Activated naive CD4-positive, alpha-beta T cell (primary cell): ENCODE data around the gene NFKBIE.

Experiments used
- DNase-seq, 4 experiments: peaks; one replicate each; lab custom pipeline; 2025; lab: John Stamatoyannopoulos, UW

NFKBIE gene

GRCh38 chr6:44272999-44273566, 7.7 kb upstream of the NFKBIE start:
- no peak for DNase-seq

GRCh38 chr6:44272529-44272928, 7.2 kb upstream of the NFKBIE start:
- no peak for DNase-seq

GRCh38 chr6:44271914-44272313, 6.6 kb upstream of the NFKBIE start:
- DNase-seq: no peak

- DNase-seq: no peak
Observed at GRCh38 chr6:44271406-44271723, 6.0 kb upstream of the NFKBIE start.

- DNase-seq: no peak
Observed at GRCh38 chr6:44270526-44271405, 5.4 kb upstream of the NFKBIE start.

GRCh38 chr6:44269921-44270525, 4.7 kb upstream of the NFKBIE start, which contains the start of gene TMEM151B:
TMEM151B (plus strand) TSS chr6:44270450; CDS start chr6:44270743, 293 bp downstream.
- DNase-seq: no peak

- no peak for DNase-seq
Observed at GRCh38 chr6:44269178-44269920, 4.0 kb upstream of the NFKBIE start.

GRCh38 chr6:44268095-44268628, 2.8 kb upstream of the NFKBIE start:
- peak in 2 of 4 experiments; percentile 31 to 45 for DNase-seq

- DNase-seq: no peak
Observed at GRCh38 chr6:44267252-44267651, 1.9 kb upstream of the NFKBIE start.

GRCh38 chr6:44266347-44266746, 996 bp upstream of the NFKBIE start:
- no peak for DNase-seq

GRCh38 chr6:44265722-44266233, 427 bp upstream of the NFKBIE start:
- no peak for DNase-seq

- DNase-seq: no peak
Observed at GRCh38 chr6:44264154-44265006, 971 bp downstream of the NFKBIE start.

- no peak for DNase-seq
Observed at GRCh38 chr6:44263354-44264100, 1.8 kb downstream of the NFKBIE start.

- no peak for DNase-seq
Observed at GRCh38 chr6:44262467-44263353, 2.6 kb downstream of the NFKBIE start.

- DNase-seq: no peak
Observed at GRCh38 chr6:44261581-44261980, 3.8 kb downstream of the NFKBIE start.

GRCh38 chr6:44260451-44261297, 4.7 kb downstream of the NFKBIE start:
- DNase-seq: no peak

- no peak for DNase-seq
Observed at GRCh38 chr6:44260011-44260410, 5.3 kb downstream of the NFKBIE start.

- DNase-seq: no peak
Observed at GRCh38 chr6:44258921-44259320, 6.4 kb downstream of the NFKBIE start.
